ENCODE measurements around the gene TPSAB1.
"Not testable (repeated sequence)": the region's sequence is repeated elsewhere in the genome, so short reads cannot be mapped to it uniquely, and the experiment has no call there.

Gene TPSAB1

DNA sequence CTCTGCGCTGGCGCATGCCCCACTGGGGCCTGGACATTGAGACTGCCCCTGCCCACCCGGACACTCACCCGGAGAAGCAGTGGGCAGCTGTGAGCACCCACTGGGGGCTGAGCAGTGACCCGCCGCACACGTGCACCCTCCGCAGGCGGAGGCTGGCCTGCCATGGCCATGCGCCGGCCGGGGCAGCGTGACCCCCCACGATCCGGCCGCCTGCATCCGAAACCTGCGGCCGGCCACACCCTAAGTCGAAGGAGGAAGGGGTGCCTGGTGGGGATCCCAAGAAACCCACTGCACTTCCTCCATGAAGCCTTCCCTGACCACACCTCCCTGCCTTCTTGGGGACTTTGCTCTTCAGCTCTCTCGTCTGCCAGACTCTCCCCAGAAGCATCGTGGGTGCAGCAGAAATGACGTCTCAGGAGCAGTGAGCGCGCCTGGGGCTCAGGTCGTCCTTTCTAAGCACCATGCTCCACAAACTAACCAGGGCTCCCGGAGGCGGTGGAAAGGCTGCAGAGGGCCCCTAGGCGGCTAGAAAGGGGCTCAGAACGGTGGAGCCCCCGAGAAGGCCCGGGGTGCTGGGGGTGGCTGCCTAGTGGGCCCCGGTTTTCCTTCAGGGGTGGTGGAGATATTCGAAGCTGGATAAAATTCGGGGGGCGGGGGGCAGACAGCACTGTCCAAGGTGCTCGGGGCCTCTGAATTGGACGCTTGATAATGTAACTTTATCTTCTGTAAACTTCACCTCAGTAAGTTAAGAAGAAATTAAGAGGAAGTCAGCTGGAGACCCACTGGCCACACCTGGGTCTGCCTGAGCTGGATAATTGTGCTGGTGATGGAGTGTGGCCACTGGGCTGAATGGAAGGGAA lies 16.9 kb upstream of the TPSAB1 start:
- DNase-seq (ENCODE audit: low read depth in 2 of 2) = no peak

DNA sequence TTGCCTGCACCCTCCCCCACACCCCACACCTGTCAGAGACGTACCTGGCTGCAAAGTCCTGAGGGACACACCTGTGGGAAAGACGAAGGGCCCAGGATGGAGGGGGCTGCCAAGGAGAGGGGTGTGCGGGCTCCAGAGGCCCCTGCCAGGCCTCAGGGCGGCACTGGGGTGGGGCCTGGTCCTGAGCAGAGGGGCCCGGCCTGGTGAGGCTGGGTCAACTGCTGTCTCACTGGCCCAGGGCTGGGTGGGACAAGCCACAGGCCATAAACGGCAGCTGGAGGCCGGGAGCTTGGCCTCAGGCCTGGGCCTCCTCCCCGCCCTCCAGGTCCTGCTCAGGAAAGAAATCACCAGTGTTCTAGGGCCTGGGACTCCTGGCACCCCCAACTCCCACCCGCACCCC lies 15.9 kb upstream of the TPSAB1 start:
- no peak for DNase-seq (ENCODE audit: low read depth in 2 of 2)

DNA sequence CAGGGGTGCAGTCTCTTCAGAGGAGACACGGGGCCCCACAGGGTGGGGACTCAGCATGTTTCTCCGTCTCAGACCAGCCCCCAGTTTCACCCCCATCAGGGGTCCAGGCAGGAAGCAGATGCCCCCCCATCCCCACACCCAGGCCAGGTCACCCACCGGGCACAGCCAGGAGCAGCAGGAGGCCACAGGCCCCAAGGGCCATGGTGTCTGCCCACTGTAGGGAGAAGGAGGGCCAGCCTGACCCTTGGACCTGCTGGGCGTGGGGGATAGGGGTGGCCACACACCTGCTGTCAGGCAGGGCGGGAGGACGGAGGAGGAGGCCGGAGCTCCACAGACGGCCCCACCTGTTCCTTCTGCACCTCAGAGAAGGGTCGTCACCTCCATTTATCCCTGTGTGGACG lies 15.5 kb upstream of the TPSAB1 start, which contains the start of gene TPSG1:
Gene TPSG1, minus strand, starts transcription at position 218 of the 401 bp plus-strand sequence. Its CDS starts 16 bp downstream, at position 202.
- no peak for DNase-seq (ENCODE audit: low read depth in 2 of 2)

DNA sequence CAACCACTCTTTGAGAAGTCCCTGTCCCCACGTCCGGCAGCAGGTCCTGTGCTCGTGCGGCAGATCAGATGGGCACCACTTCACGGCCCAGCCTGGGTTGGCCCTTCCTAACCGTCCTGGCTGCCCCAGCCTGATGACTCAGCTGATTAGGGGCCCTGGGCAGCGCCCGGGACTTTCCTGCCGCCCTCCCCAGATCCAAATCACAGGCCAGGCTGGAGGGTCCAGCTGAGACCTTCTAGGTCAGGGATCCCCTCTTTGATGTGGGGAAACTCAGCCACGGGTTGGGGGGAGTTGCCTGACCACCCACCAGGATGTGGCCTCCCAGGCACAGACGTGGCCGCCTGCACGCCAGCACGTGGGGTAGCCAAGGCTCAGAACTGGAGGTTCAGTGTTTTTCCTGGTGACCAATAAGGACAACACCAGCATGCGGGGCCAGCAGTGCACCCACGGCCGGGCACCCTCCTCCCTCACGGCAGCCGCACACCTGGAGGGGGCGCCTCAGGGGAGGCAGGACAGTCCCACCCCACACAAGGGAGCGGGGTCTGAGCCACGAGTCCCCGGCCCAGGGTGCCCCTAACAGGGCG lies 14.7 kb upstream of the TPSAB1 start:
- not testable (repeated sequence) for DNase-seq (ENCODE audit: low read depth in 2 of 2)

DNA sequence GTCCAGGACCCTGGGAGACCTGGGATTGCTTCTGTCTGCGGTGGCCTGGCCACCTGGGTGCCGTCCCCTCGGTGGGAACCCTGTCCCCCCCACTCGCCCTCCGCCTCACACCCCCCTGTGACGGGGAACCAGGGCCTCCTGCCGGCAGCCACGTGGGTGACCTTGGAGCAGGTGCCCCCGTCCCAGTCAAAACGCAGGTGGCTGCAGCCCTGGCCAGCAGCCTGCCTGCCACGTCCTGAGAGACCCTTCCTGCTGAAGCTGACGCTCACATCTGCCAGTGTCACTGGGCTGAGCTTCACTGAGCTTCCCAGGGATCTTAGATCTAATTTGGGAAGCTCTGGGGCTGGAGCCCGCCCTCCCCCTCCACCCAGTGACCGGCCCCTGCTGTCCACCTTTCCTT lies 13.8 kb upstream of the TPSAB1 start:
- not testable (repeated sequence) for DNase-seq (ENCODE audit: low read depth in 2 of 2)

DNA sequence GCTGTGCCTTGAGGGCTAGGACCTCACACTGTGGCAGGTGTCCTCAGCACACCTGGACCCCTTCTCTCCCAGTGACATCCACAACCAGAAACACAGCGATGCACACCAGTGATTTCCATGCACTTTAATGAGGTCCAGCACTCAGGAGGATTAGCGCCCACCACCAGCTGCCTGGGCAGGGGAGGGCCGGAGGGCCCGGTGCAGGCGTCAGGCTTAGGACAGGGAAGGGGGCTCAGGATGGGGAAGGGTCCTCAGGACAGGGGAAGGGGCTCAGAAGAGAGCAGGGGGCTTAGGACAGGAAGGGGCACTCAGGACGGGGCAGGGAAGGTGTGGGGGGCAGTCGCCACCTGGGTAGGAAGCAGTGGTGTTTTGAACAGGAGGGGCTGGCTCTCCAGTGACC lies 12.3 kb upstream of the TPSAB1 start:
- DNase-seq (ENCODE audit: low read depth in 2 of 2) = not testable (repeated sequence)

DNA sequence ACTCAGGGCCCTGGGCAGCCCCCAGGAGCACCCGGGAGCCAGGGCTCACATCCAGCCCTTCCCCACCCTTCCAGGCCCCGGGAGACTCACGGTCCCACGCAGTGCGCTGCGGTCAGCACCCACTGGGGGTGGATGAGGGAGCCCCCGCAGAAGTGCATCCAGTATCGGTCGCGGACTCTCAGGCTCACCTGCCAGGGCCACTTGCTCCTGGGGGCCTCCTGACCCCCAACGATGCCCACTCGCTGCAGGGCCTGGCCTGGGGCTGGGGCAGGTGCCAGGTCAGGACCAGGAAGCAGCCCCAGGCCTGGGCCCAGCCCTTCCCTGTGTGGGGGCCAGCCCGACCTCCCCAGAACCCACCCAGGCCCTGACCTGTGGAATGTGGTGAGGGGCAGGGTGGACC lies 11.0 kb upstream of the TPSAB1 start:
- DNase-seq (ENCODE audit: low read depth in 2 of 2) = not testable (repeated sequence)

DNA sequence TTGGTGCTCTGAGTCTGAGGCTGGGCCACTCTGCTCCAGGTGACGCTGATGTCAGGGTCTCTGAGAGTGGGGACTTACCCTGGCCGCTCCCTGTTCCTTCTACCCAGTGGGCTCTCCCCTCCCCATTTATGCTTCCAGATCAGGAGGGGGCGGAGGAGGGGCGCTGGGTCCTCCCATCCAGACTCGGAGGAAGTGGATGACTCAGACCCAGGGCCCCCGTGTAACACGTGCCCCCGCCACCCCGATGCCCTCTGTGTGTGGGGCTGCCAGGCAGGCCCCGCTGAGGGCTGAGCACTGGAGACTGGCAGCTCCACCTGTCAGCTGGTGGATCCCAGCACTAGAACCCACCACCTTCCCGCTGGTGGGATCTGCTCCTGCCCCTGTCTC lies 10.4 kb upstream of the TPSAB1 start, which contains the start of gene TPSB2:
Gene TPSB2, minus strand, starts transcription at position 101 of the 387 bp plus-strand sequence. CDS start 233 bp downstream, outside the sequence.
- DNase-seq (ENCODE audit: low read depth in 2 of 2) = not testable (repeated sequence)

DNA sequence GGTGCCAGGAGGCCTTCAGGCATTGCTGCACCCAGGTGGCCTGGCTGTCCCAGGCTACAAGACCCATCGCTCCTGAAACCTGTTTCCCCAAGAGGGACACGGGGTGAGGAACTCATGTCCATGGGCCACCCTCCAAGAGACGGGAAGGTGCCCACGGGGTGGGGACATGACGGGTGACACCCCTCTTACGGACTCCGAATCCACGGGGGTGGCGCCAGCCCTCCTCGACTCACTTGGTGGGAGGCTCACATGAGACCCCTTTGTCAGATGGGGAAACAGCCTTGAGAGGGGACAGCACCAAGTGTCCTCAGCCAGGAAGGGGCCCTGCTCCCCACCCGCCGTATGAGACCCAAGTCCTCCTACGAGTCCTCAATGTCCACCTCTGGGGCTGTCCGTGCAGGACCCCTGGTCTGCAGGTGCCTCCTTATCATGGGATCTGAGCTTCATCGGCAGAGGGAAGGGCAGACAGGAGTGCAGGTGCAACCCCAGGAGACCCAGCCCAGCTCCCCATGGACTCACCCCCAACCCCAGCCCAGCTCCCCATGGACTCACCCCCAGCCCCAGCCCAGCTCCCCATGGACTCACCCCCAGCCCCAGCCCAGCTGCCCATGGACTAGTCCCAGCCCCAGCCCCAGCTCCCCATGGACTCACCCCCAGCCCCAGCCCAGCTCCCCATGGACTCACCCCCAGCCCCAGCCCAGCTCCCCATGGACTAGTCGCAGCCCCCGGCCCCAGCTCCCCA lies 9.9 kb upstream of the TPSAB1 start:
- DNase-seq (ENCODE audit: low read depth in 2 of 2) = not testable (repeated sequence)

DNA sequence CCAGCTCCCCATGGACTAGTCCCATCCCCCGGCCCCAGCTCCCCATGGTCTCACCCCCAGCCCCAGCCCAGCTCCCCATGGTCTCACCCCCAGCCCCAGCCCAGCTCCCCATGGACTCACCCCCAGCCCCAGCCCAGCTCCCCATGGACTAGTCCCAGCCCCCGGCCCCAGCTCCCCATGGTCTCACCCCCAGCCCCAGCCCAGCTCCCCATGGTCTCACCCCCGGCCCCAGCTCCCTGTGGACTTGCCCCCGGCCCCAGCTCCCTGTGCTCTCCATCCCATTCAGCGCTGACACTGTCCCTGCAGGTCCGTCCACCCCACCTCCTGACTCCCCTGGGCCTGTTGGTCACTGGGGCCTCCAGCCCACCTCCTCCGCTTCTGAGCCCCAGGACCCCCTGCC lies 9.2 kb upstream of the TPSAB1 start:
- not testable (repeated sequence) for DNase-seq (ENCODE audit: low read depth in 2 of 2)

DNA sequence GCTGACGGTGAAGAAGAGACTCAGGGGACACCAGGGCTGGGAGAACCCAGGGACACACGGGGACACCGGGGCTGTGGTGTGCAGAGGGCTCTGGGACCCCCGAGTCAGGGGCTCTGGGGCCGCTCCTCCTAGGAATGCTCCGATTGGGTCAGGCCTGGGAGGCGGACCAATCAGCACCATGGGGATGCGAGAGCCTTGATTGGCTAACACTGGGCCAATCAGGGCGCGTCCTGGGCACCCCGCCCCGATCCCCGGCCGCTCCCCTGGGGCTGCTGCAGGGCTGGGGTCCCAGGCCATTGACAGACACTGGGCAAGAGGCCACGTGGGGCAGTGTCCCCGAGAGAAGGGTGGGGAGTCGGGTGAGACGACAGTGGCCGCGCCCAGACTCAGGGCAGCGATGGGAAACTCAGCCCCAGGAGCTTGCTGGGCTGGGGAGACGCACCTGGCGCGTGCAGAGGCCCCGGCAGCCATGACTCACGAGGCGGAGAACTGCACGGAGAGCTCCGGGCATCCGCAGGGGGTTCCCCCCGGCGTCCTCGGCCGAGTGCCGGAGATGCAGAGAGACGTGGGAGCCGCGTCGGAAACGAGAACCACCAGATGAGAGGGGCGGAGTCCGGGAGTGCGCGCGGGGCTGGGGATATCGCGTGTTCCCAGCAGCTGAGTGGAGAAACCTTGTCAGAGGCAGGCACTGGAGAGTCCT lies 8.3 kb upstream of the TPSAB1 start:
- DNase-seq (ENCODE audit: low read depth in 2 of 2) = not testable (repeated sequence)

DNA sequence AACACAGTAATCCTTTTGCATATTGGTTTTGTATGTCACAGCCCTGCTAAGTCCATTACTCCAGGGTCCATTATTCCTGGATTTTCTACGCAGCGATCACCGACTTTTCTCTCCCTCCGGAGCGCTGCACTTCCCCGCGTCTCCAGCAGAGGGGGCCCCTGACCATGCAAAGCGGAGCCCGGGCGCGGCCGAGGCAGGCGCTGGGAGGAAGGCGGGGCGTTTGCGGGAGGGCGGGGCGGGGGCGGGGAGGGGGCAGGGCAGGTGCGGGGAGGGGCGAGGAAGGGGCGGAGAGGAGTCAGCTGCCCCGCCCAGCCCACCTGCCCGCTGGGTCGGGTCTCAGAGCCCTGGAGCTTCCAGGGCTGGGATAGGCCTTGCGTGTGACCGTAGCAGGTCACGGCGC lies 3.8 kb upstream of the TPSAB1 start:
- DNase-seq (ENCODE audit: low read depth in 2 of 2) = not testable (repeated sequence)

DNA sequence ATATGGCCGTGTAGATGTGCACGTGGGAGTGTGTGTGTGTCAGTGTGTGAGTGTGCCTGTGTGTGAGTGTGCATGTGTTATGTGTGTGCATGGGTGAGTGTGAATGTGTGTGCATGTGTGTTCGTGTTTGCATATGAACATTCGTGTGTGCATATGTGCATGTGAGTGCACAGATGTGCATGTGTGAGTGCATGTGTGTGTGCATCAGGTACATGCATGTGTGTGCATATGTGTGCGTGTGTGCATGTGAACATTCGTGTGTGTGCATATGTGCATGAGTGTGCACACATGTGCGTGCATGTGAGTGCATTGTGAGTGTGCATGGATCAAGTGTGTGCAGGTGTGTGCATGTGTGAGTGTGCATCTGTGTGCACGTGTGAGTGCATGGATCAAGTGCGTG lies 2.5 kb upstream of the TPSAB1 start:
- DNase-seq (ENCODE audit: low read depth in 2 of 2) = no peak

DNA sequence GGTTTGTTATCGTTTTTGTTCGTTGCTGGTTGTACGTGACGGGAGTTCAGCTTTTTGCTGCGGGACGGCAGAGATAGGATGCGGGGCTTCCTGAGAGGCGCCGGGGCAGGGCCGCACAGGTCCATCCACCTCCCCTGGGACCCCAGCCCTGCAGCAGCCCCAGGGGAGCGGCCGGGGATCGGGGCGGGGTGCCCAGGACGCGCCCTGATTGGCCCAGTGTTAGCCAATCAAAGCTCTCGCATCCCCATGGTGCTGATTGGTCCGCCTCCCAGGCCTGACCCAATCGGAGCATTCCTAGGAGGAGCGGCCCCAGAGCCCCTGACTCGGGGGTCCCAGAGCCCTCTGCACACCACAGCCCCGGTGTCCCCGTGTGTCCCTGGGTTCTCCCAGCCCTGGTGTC lies 1.6 kb upstream of the TPSAB1 start:
- DNase-seq (ENCODE audit: low read depth in 2 of 2) = not testable (repeated sequence)

DNA sequence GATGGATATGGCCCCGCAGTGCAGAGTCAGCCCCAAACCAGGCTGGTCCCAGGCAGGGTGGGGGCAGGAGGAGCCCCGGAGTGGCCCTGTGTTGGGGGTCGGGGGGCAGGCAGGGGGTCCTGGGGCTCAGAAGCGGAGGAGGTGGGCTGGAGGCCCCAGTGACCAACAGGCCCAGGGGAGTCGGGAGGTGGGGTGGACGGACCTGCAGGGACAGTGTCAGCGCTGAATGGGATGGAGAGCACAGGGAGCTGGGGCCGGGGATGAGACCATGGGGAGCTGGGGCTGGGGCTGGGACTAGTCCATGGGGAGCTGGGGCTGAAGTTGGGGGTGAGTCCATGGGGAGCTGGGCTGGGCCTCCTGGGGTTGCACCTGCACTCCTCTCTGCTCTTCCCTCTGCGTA lies 930 bp upstream of the TPSAB1 start:
- not testable (repeated sequence) for DNase-seq (ENCODE audit: low read depth in 2 of 2)

DNA sequence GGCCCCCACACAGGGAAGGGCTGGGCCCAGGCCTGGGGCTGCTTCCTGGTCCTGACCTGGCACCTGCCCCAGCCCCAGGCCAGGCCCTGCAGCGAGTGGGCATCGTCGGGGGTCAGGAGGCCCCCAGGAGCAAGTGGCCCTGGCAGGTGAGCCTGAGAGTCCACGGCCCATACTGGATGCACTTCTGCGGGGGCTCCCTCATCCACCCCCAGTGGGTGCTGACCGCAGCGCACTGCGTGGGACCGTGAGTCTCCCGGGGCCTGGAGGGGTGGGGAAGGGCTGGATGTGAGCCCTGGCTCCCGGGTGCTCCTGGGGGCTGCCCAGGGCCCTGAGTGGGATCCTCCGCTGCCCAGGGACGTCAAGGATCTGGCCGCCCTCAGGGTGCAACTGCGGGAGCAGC lies 576 bp downstream of the TPSAB1 start:
- not testable (repeated sequence) for DNase-seq (ENCODE audit: low read depth in 2 of 2)

DNA sequence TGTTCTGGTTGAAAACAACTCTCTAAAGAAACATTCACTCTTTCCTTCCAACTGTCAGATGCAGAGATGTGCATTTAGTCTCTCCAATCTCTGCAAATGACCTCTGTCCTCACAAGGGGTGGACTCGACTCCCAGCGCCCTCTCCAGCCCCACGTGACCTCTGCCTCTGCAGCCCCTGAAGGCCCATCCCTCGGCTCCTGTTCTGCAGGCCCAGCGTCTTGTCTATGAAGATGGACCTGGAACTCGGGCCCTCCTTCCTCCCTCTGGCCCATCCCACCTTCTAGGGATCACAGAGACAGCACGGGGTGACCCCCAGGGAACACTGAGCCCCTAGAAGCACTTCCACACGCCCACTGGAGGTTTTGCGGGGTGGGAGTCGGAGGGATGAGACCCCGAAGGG lies 2.9 kb downstream of the TPSAB1 start:
- DNase-seq (ENCODE audit: low read depth in 2 of 2) = not testable (repeated sequence)

DNA sequence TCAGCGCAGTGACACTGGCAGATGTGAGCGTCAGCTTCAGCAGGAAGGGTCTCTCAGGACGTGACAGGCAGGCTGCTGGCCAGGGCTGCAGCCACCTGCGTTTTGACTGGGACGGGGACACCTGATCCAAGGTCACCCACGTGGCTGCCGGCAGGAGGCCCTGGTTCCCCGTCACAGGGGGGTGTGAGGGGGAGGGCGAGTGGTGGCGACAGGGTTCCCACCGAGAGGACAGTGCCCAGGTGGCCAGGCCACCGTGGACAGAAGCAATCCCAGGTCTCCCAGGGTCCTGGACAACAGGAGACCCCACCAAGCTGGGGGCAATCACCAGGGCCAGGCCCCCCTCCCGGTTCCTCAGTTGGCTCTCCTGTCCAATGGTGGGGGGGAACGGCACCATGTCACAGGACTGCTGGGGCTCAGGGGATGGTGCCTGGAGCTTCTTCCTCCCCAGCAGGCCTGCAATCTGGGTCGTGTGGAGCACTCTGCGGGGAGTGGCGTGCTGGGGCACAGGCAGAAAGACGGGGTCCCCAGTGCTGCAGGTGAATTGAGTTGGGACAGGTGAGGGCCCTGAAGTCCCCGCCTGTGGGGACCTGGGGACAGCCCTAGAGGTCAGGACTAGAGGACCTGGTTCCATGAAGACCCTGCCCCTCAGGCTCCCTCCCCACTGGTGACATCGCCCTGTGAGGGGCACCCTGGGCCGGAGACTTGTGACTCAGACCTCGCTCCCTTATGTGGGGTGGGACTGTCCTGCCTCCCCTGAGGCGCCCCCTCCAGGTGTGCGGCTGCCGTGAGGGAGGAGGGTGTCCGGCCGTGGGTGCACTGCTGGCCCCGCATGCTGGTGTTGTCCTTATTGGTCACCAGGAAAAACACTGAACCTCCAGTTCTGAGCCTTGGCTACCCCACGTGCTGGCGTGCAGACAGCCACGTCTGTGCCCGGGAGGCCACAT lies 3.7 kb downstream of the TPSAB1 start:
- DNase-seq (ENCODE audit: low read depth in 2 of 2) = not testable (repeated sequence)

DNA sequence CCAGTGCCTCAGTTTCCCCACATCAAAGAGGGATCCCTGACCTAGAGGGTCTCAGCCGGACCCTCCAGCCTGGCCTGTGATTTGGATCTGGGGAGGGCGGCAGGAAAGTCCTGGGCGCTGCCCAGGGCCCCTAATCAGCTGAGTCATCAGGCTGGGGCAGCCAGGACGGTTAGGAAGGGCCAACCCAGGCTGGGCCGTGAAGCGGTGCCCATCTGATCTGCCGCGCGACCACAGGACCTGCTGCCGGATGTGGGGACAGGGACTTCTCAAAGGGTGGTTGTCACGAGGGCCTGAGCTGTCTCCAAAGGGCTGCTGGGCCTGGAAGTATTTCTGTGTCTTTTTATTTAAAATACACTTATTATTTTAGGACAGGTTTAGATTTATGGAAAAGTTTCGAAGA lies 4.4 kb downstream of the TPSAB1 start:
- peak in 1 of 2 donors; percentile 12 for DNase-seq (ENCODE audit: low read depth in 2 of 2)

DNA sequence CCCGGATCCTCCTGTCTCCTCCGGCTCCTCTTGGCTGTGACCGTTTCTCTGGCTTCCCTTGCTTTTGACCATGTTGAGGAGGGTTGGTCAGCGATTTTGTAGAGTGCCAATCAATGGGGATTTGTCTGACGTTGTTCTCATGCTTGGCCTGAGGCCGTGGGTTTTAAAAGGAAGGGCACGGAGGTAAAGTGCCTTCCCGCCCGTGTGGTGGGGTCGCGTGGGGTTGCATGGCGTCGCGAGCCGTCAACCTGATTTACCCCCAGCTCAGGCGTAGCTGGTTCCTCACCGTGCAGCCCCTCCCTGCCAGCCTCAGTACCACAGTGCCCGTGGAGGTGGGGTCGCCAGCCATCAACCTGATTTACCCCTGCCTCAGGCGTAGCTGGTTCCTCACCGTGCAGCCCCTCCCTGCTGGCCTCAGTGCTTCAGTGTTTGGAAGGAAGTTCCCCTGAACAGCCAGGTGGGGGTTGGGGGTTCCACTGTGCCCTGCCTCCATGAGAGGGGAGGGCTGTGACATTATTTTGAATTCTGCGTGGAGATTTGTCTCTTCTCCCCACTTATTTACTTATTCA lies 5.0 kb downstream of the TPSAB1 start:
- no peak for DNase-seq (ENCODE audit: low read depth in 2 of 2)
